ENCODE results near the gene FITM1. TPM values are rescaled to one million over a fixed set of nuclear protein-coding genes. Genes with fewer than 3 reads are reported as not detected.

The FITM1 gene
- polyA plus RNA-seq, 1 of the 3 experiments (the other 2 are of a cell fraction): 0.12 TPM

- ChIA-PET POLR2A (interaction anchor here (0.6 to 6.2 kb wide), 12 partner anchors 10 to 128 kb away, joined by 3 to 46 read pairs (median 9); partner anchors contain the start of genes CARMIL3, DCAF11, NRL and PSME2), CTCF (interaction anchor here (0.7 to 25.4 kb wide), 9 partner anchors 12 to 296 kb away, joined by 3 to 1159 read pairs (median 6); partner anchors contain the start of genes CARMIL3, CPNE6, DCAF11 and IRF9)
- Histone ChIP-seq H2AFZ (ENCODE audit: low read depth) (peak within 1 kb of the TSS; percentile 91), H3K4me1 (ENCODE audit: control insufficient read depth in 1 of 2, insufficient read depth in 2 of 2, low read depth in 1 of 2, low read length in 1 of 2) (peaks cover 12 to 19% of the 10 kb centered on the region in 2 experiments; a peak in 2 of 4 replicates), H4K20me1 (ENCODE audit: insufficient read depth) (no peaks in the 10 kb centered on the region), H3K36me3 (replicated peaks in 1 of 2; ENCODE audit: control insufficient read depth in 1 of 2, insufficient read depth in 2 of 2, low read length in 1 of 2) (peaks cover 0 to 3% of the 10 kb centered on the region in 2 experiments), H3K4me3 (ENCODE audit: low read depth in 2 of 2, low read length in 1 of 2) (peak within 1 kb of the TSS; percentile 80 to 92), H3K4me2 (peak within 1 kb of the TSS; percentile 100), H3K27ac (ENCODE audit: low read depth in 2 of 2, low read length in 1 of 2) (peak within 1 kb of the TSS; percentile 73 to 93), H3K9ac (peak within 1 kb of the TSS; percentile 92), H3K27me3 (ENCODE audit: insufficient read depth) (no peaks in the 10 kb centered on the region), H3F3A (replicated peaks; ENCODE audit: insufficient read depth) (peaks cover 3% of the 10 kb centered on the region), H3K9me3 (no peaks in the 10 kb centered on the region), H3K79me2 (ENCODE audit: insufficient read depth) (peaks cover 16% of the 10 kb centered on the region), H3K9me2 (no peaks in the 10 kb centered on the region)
- 2% methylated on average over 58 of the region's 68 CpGs for WGBS (ENCODE audit: low lambda C conversion rate)
- peak; percentile 97 for DNase-seq
- TF ChIP-seq POLR2AphosphoS5 (IDR thresholded peaks at IDR 0.05; ENCODE audit: low read depth, low read length) (peak; percentile 93), CTCF (IDR thresholded peaks at IDR 0.05) (0 out of 2 replicates have a peak, but pooled peaks have one; percentile 6), SIN3A (IDR thresholded peaks at IDR 0.05; ENCODE audit: borderline replicate concordance, low read depth, low read length) (no peak), TAF1 (IDR thresholded peaks at IDR 0.05; ENCODE audit: borderline replicate concordance, low read depth, low read length) (peak; percentile 79), ZBTB33 (IDR thresholded peaks at IDR 0.05; ENCODE audit: borderline replicate concordance, low read depth) (0 out of 2 replicates have a peak, but pooled peaks have one; percentile 11), USF1 (IDR thresholded peaks at IDR 0.05; ENCODE audit: borderline replicate concordance, low read depth) (0 out of 2 replicates have a peak, but pooled peaks have one; percentile 8), RCOR1 (IDR thresholded peaks at IDR 0.05; ENCODE audit: low read length) (no peak), SMC3 (IDR thresholded peaks at IDR 0.05; ENCODE audit: low read depth, low read length) (no peak), MAX (IDR thresholded peaks at IDR 0.05; ENCODE audit: low read depth) (peak; percentile 78), TEAD4 (IDR thresholded peaks at IDR 0.05; ENCODE audit: borderline replicate concordance, insufficient read depth) (no peak), GATA2 (CRISPR knock-in tag; IDR thresholded peaks at IDR 0.05) (peak; percentile 60), PBX3 (IDR thresholded peaks at IDR 0.05) (0 out of 2 replicates have a peak, but pooled peaks have one; percentile 3), FOXM1 (IDR thresholded peaks at IDR 0.05; ENCODE audit: low read depth) (peak; percentile 37; the same call in 1 of the 2 replicates), FOXJ3 (CRISPR knock-in tag; IDR thresholded peaks at IDR 0.05) (no peak), EP300 (IDR thresholded peaks at IDR 0.05; ENCODE audit: borderline replicate concordance in 1 of 2, low read depth in 1 of 2, low read length in 1 of 2) (0 out of 4 replicates have a peak, but pooled peaks of 1 of the 2 experiments have one; percentile 10), MEF2A (IDR thresholded peaks at IDR 0.05; ENCODE audit: borderline replicate concordance, low read depth) (no peak), IRF3 (IDR thresholded peaks at IDR 0.05; ENCODE audit: low read depth, low read length) (no peak)
- TF ChIP-seq, protein P1, sequence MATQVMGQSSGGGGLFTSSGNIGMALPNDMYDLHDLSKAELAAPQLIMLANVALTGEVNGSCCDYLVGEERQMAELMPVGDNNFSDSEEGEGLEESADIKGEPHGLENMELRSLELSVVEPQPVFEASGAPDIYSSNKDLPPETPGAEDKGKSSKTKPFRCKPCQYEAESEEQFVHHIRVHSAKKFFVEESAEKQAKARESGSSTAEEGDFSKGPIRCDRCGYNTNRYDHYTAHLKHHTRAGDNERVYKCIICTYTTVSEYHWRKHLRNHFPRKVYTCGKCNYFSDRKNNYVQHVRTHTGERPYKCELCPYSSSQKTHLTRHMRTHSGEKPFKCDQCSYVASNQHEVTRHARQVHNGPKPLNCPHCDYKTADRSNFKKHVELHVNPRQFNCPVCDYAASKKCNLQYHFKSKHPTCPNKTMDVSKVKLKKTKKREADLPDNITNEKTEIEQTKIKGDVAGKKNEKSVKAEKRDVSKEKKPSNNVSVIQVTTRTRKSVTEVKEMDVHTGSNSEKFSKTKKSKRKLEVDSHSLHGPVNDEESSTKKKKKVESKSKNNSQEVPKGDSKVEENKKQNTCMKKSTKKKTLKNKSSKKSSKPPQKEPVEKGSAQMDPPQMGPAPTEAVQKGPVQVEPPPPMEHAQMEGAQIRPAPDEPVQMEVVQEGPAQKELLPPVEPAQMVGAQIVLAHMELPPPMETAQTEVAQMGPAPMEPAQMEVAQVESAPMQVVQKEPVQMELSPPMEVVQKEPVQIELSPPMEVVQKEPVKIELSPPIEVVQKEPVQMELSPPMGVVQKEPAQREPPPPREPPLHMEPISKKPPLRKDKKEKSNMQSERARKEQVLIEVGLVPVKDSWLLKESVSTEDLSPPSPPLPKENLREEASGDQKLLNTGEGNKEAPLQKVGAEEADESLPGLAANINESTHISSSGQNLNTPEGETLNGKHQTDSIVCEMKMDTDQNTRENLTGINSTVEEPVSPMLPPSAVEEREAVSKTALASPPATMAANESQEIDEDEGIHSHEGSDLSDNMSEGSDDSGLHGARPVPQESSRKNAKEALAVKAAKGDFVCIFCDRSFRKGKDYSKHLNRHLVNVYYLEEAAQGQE (IDR thresholded peaks at IDR 0.05; ENCODE audit: low read depth, low read length): no peak
Observed at GRCh38 chr14:24093901-24094840, 36.3 kb upstream of the FITM1 start, which contains the start of gene PCK2. TSS of gene PCK2 (plus strand) at chr14:24094311. CDS start at chr14:24094406, 95 bp downstream.

Data from SK-N-SH (cell line).